Measurements from ENCODE around the gene DCC.

DNA sequence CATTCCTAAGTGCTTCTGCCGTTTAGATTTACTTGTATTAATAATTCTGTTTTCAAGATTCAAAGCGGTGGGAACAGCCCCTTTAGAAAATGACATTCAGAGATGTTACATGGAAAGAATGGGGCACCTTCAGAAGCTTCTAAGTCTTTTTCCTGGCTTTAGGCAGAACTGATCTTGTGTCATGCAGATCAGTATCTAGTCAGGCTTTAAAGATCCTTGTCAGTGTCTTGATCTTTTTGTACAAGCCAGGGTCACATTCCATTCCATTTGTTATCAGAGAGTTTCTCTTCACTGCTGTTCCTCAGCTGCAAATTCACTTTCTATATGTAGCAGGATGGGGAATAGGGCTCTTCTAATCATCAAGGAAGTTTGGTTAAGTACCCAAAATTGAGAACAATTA lies 275.3 kb downstream of the DCC start:
- TF ChIP-seq CTCF (IDR thresholded peaks at IDR 0.05 in 8 of 11, conservative IDR thresholded peaks at IDR 0.05 in 3 of 11) (no peak), POLR2AphosphoS5 (IDR thresholded peaks at IDR 0.05) (no peak)

All from spleen (tissue), 7 donors.